Thymus (tissue), 11 donors: ENCODE results near the gene NTM. TPM values are rescaled to one million over a fixed set of nuclear protein-coding genes. Genes with fewer than 3 reads are reported as not detected.

Experiments used
- DNase-seq, 9 donors: peaks; one replicate each; pipeline ENCODE4 v3.0.0-alpha.2; 2013; ENCODE audit warnings: low spot score in 9 of 9, low read depth in 6 of 9, missing footprints in 1 of 9
- H3K27ac ChIP-seq, 2 donors: one replicate each; pipeline ENCODE4 v1.5.1; 2013; ENCODE audit warnings: control low read depth in 1 of 2, low read depth in 1 of 2, low read length in 1 of 2, mild to moderate bottlenecking in 1 of 2, moderate library complexity in 1 of 2
- H3K27me3 ChIP-seq, 2 donors: one replicate each; pipeline ENCODE4 v1.5.1; 2013; ENCODE audit warnings: low read length in 1 of 2; ENCODE audit not compliant: control insufficient read depth in 2 of 2, insufficient read depth in 1 of 2
- H3K36me3 ChIP-seq, 2 donors: one replicate each; pipeline ENCODE4 v1.5.1; 2013; ENCODE audit warnings: low read length in 1 of 2, mild to moderate bottlenecking in 1 of 2, moderate library complexity in 1 of 2; ENCODE audit not compliant: control insufficient read depth in 2 of 2, insufficient read depth in 2 of 2
- H3K4me1 ChIP-seq, 2 donors: one replicate each; pipeline ENCODE4 v1.5.1; 2013; ENCODE audit warnings: low read length in 2 of 2; ENCODE audit not compliant: control insufficient read depth in 2 of 2, insufficient read depth in 2 of 2
- H3K4me3 ChIP-seq, 2 donors: one replicate each; pipeline ENCODE4 v1.5.1; 2013; ENCODE audit warnings: low read length in 2 of 2, control low read depth in 1 of 2, mild to moderate bottlenecking in 1 of 2
- H3K9me3 ChIP-seq, 2 donors: one replicate each; pipeline ENCODE4 v1.5.1; 2013; ENCODE audit warnings: low read length in 1 of 2, mild to moderate bottlenecking in 1 of 2; ENCODE audit not compliant: control insufficient read depth in 2 of 2, insufficient read depth in 1 of 2
- WGBS: extraction: QIAGEN DNeasy Blood & Tissue Kit; methylation state at CpG from one replicate; pipeline ENCODE4 v1.1.7; 2013; 5-methylcytosine and 5-hydroxymethylcytosine counted together
- polyA plus RNA-seq: library from polyadenylated mRNA; stranded (reverse); fragments of 200-250 nt; gene quantifications from one replicate; pipeline ENCODE4 v1.2.3, GENCODE V29; 2013
- total RNA-seq: library from RNA; stranded (reverse); fragments of 120-200 nt; gene quantifications from one replicate; pipeline ENCODE4 v1.2.4, GENCODE V29; 2013
- donor health status: healthy.

NTM gene
- total and polyA plus RNA-seq, 2 donors, result 0.18 to 0.47 TPM

DNA sequence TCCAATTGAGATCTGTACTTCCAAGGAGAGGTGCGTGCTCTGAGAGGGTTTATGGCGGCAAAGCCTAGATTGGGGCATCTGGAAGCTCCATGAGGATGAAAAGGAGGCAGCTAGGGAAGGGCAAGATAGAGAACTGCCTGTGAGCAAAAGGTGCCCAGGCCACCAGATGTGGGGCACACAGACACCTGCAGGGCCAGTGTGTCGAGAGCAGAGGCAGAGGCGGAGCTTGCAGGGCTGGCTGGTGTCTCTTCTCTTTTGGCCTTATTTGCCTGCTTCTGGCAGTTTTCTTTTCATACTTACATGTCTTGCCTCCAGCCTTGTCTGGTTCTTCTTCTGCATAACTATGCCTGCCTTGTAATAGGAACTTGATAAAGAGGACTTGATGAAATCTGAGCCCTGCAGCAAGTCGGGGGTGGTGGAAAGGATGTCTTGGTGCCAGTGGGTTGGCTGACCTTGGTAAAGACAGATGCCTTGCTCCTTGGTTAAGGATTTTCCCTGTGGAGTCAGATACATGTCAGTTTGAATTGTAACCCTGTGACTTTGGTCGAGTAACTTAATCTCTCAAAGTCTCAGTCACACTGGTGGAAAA is 680.3 kb downstream of the NTM start:
- Histone ChIP-seq H3K36me3 (no peaks in the 10 kb centered on the region), H3K4me3 (no peak overlapping the region), H3K4me1 (no peaks in the 10 kb centered on the region), H3K27me3 (no peaks in the 10 kb centered on the region), H3K27ac (no peak overlapping the region), H3K9me3 (no peaks in the 10 kb centered on the region)
- 84% methylated on average over 6 of the region's 6 CpGs for WGBS
- no peak for DNase-seq

DNA sequence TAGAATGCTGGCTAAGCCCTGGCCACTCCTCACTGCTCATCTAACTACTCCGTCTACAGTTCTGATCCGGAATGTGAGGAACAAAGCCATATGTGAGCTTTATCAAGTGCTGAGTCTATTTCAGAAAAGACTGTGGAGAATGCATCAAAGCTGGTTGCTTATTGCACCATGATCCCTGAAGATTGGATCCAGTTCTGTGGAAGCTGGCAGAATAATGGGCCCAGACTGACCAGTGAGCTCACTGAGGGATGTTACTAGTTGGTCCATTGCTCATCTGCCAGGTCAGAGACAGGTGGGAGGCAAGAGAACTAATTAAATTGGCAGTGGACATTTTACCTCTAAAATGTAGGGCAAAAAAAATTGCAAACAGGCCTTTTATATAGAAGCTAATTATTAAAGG is 681.3 kb downstream of the NTM start:
- no peak for DNase-seq
- Histone ChIP-seq H3K4me1 (no peaks in the 10 kb centered on the region), H3K36me3 (no peaks in the 10 kb centered on the region), H3K9me3 (no peaks in the 10 kb centered on the region), H3K27ac (no peak overlapping the region), H3K27me3 (no peaks in the 10 kb centered on the region), H3K4me3 (no peak overlapping the region)
- 96% methylated on average over 2 of the region's 2 CpGs for WGBS

DNA sequence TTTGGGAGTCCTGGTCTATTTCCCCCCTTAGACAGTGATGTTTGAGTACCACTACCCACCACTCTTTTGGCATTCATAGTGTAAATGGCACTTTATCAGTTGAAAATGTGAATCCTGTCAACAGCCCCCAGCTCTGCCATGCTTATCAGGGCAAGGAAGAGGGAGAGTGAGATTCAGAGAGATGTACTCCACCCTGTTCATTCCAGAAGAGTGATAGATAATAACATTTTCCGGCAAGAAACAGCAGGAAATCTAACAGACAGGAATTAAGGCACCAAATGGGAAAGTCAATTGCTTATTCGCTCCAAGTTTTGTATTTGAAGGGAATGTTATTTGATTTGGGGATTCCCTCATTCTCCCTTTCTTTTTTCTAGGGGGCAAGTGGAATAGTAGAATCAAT is 681.9 kb downstream of the NTM start:
- H3K27me3 ChIP-seq, result no peaks in the 10 kb centered on the region
- no peaks in the 10 kb centered on the region for H3K9me3 ChIP-seq
- H3K27ac ChIP-seq, result no peak overlapping the region
- DNase-seq, result no peak
- no peaks in the 10 kb centered on the region for H3K36me3 ChIP-seq
- H3K4me1 ChIP-seq, result no peaks in the 10 kb centered on the region
- no peak overlapping the region for H3K4me3 ChIP-seq
- 91% methylated on average over 2 of the region's 2 CpGs for WGBS

DNA sequence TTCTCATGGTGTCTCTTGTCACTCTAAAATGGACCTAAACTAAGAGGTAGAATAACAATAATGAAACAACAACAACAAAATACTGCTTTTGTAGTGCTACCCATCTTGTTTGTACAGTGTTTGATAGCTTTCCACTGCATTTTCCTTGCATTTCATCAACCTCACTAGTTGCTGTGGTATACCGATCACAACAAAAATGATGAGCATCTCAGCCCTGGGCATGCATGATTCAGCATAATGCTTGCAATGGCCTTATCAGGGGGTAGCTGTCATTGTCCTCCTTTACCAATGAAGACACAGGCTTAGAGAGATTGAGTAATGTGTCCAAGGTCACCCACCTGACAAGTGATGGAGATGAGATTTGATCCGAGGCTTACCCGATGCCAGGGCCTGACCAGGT is 682.5 kb downstream of the NTM start:
- H3K27ac ChIP-seq, result no peak overlapping the region
- no peaks in the 10 kb centered on the region for H3K9me3 ChIP-seq
- H3K36me3 ChIP-seq, result no peaks in the 10 kb centered on the region
- H3K27me3 ChIP-seq, result no peaks in the 10 kb centered on the region
- WGBS, result 96% methylated on average over 3 of the region's 3 CpGs
- H3K4me1 ChIP-seq, result no peaks in the 10 kb centered on the region
- no peak for DNase-seq
- no peak overlapping the region for H3K4me3 ChIP-seq

GRCh38 chr11:132054822-132055221 is 684.4 kb downstream of the NTM start:
- 29% methylated on average over 1 of the region's 1 CpG for WGBS
- no peak for DNase-seq
- Histone ChIP-seq H3K27me3 (no peaks in the 10 kb centered on the region), H3K9me3 (no peaks in the 10 kb centered on the region), H3K4me1 (no peaks in the 10 kb centered on the region), H3K4me3 (no peak overlapping the region), H3K27ac (no peak overlapping the region), H3K36me3 (no peaks in the 10 kb centered on the region)

DNA sequence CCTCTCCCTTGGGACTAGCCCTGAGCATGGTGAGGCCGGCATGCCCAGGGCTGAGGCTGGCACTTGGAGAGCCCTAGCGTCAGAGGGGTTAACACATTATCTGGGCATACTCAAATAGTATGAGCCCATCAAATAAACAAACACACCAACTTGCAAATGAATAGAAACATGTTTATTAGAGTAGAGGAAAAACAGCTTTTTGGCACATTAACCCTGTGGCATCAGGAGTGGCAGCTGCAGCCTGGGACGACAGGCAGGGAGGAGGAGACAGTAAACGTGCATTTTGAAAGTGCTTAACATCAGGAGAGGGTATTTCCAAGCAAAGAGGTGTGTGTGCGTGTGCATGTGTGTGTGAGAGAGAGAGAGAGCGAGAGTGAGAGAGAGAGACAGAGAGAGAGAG is 684.9 kb downstream of the NTM start:
- WGBS, result 92% methylated on average over 6 of the region's 6 CpGs
- H3K36me3 ChIP-seq, result no peaks in the 10 kb centered on the region
- no peak for DNase-seq

GRCh38 chr11:132056689-132057088 is 686.3 kb downstream of the NTM start:
- Histone ChIP-seq H3K27me3 (no peaks in the 10 kb centered on the region), H3K4me3 (no peak overlapping the region), H3K27ac (no peak overlapping the region), H3K4me1 (no peaks in the 10 kb centered on the region), H3K36me3 (no peaks in the 10 kb centered on the region), H3K9me3 (no peaks in the 10 kb centered on the region)
- no peak for DNase-seq
- WGBS, result 90% methylated on average over 6 of the region's 6 CpGs

More for the DNA sequence above, 684.9 kb downstream of the NTM start:
- Histone ChIP-seq H3K4me1 (no peaks in the 10 kb centered on the region), H3K4me3 (no peak overlapping the region), H3K27ac (no peak overlapping the region), H3K27me3 (no peaks in the 10 kb centered on the region), H3K9me3 (no peaks in the 10 kb centered on the region)

DNA sequence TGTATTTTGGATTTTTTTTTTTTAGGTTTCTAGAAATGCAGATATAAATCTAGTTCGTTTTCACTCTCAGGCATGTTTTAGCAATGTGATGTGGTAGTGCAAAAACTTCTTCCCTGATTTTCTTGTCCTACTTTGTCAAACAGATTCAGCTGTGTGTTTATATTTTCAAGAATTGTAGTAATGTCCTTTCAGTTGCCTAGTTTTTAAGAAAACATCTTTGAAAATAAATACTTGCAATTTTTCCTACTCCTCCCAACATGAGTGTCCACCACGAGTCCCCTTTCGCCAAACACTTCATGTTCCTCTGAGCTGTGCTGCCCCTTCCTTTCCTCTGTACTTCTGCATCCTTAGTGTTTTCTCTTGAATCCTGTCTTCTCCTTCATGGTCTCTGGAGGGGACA is 686.9 kb downstream of the NTM start:
- no peak overlapping the region for H3K27ac ChIP-seq
- no peak for DNase-seq
- WGBS, result 89% methylated on average over 3 of the region's 3 CpGs
- H3K9me3 ChIP-seq, result no peaks in the 10 kb centered on the region
- no peak overlapping the region for H3K4me3 ChIP-seq
- no peaks in the 10 kb centered on the region for H3K4me1 ChIP-seq
- H3K36me3 ChIP-seq, result no peaks in the 10 kb centered on the region
- H3K27me3 ChIP-seq, result no peaks in the 10 kb centered on the region

- Histone ChIP-seq H3K4me3 (no peak overlapping the region), H3K9me3 (no peaks in the 10 kb centered on the region), H3K4me1 (no peaks in the 10 kb centered on the region), H3K27ac (no peak overlapping the region), H3K36me3 (no peaks in the 10 kb centered on the region), H3K27me3 (no peaks in the 10 kb centered on the region)
- peak in 1 of 9 donors; percentile 11 for DNase-seq
- 56% methylated on average over 8 of the region's 8 CpGs for whole genome bisulfite sequencing
These were observed 687.9 kb downstream of the NTM start for GRCh38 chr11:132058211-132058772.
